Measurements from ENCODE around the gene ACOT9.

ACOT9 gene

GRCh38 chrX:23668335-23668734 lies 74.7 kb downstream of the ACOT9 start:
- peak overlapping the region; percentile 74 for H3K4me3 ChIP-seq (ENCODE audit: control insufficient read depth, low read depth, low read length)
- no peak for DNase-seq (ENCODE audit: low read depth)
- no peak for TF ChIP-seq CTCF (conservative IDR thresholded peaks at IDR 0.05; ENCODE audit: control insufficient read depth, insufficient read depth, low read depth, low read length)

GRCh38 chrX:23667239-23668177 lies 75.6 kb downstream of the ACOT9 start, which contains the start of gene PRDX4:
TSS of gene PRDX4 (plus strand) at chrX:23667493. CDS start at chrX:23667571, 78 bp downstream.
- peak within 1 kb of the TSS; percentile 74 for H3K4me3 ChIP-seq (ENCODE audit: control insufficient read depth, low read depth, low read length)
- no peak for TF ChIP-seq CTCF (conservative IDR thresholded peaks at IDR 0.05; ENCODE audit: control insufficient read depth, insufficient read depth, low read depth, low read length)
- peak; percentile 86 for DNase-seq (ENCODE audit: low read depth)

- no peak for TF ChIP-seq CTCF (conservative IDR thresholded peaks at IDR 0.05; ENCODE audit: control insufficient read depth, insufficient read depth, low read depth, low read length)
- no peak overlapping the region for H3K4me3 ChIP-seq (ENCODE audit: control insufficient read depth, low read depth, low read length)
- no peak for DNase-seq (ENCODE audit: low read depth)
These were observed 76.8 kb downstream of the ACOT9 start for GRCh38 chrX:23666282-23666681.

GRCh38 chrX:23664496-23664895 lies 78.6 kb downstream of the ACOT9 start:
- no peak for TF ChIP-seq CTCF (conservative IDR thresholded peaks at IDR 0.05; ENCODE audit: control insufficient read depth, insufficient read depth, low read depth, low read length)
- no peak for DNase-seq (ENCODE audit: low read depth)
- no peak overlapping the region for H3K4me3 ChIP-seq (ENCODE audit: control insufficient read depth, low read depth, low read length)

- DNase-seq (ENCODE audit: low read depth) = peak; percentile 84
- no peak overlapping the region for H3K4me3 ChIP-seq (ENCODE audit: control insufficient read depth, low read depth, low read length)
- no peak for TF ChIP-seq CTCF (conservative IDR thresholded peaks at IDR 0.05; ENCODE audit: control insufficient read depth, insufficient read depth, low read depth, low read length)
These were observed 80.2 kb downstream of the ACOT9 start for GRCh38 chrX:23662853-23663252.

GRCh38 chrX:23662187-23662586 lies 80.9 kb downstream of the ACOT9 start:
- no peak for TF ChIP-seq CTCF (conservative IDR thresholded peaks at IDR 0.05; ENCODE audit: control insufficient read depth, insufficient read depth, low read depth, low read length)
- DNase-seq (ENCODE audit: low read depth) = no peak
- H3K4me3 ChIP-seq (ENCODE audit: control insufficient read depth, low read depth, low read length) = no peak overlapping the region
